COLO668 (cell line): Measurements from ENCODE around the gene DCHS2.

Source experiments
- DNase-seq: peaks from one replicate; lab custom pipeline; 2025; ENCODE audit not compliant: unreplicated experiment; lab: John Stamatoyannopoulos, UW

The DCHS2 gene

DNA sequence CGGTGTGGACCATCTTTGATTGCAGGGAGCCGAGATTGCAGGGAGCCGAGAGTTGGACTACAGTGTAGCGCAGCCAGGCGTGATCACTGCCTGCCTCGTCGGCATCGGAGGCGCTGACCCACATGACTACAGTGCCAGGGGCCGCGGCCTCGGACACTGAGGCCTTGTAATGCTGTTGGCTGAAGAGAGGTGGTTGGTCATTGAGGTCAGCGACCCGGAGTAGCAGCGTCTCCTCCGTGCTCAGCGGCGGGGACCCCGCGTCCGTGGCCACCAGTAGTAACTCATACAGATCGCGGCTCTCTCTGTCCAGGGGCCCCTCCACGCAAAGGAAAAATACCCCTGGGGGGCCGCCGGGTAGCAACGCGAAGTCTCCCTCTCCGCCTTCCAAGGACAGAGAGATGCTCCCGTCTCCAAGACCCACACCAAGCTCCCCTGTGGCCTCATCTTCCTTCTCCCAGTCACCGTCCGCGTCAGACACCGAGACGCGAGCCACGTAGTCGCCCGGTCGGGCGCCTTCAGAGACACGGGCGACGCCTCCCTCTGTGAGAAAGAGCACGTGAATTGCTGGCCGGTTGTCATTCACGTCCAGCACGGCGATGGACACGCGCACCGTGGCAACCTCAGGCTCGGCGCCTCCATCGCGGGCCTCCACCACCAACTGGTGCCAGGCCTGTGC is 1.9 kb downstream of the DCHS2 start:
- DNase-seq = no peak

DNA sequence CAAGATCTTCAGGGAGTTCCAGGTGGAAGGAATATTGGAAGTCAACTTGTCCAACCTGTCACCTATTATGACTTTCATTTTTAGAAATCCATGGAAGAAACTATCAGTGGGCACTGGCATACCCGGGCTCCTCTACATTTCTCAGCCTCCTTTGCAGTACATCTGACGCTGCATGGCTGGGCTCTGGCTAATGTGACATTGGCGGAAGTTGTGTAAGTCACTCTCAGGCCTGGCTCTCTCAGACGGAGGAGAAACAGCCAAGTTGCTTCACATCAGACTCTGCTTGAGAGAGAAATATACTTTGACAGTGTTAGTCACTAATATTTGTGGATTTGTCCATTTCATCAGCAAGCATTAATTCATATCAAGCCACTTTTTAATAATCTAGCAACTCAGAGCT is 4.5 kb downstream of the DCHS2 start:
- no peak for DNase-seq

DNA sequence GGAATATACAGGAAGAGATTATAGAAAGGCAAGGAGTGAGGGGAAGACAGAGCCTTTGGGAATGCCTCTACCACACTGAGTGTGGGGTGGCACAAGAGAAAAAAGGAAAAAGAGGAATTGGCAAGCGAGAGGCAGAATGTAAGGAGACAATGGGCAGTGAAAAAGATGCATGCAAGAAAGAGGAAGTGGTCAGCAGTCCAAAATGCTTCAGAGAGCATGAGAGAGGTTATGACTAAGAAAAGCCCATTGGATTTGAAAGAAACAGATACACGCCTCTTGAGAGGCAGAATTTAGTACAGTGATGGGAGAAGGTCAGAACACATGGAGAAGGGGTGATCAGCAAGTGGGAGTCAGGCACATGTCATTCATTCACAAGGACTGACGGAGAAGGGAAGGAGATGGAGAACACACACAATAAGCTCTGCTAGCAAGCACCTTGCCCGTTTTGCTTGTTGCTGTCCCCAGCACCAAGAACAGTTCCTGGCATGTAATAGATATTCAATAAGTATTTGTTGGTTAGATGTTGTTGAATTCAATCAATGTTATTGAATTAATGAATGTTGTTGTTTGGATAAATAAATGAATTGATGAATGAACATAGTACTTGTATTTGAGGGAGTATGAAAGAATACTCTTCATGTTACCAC is 6.3 kb downstream of the DCHS2 start:
- no peak for DNase-seq

DNA sequence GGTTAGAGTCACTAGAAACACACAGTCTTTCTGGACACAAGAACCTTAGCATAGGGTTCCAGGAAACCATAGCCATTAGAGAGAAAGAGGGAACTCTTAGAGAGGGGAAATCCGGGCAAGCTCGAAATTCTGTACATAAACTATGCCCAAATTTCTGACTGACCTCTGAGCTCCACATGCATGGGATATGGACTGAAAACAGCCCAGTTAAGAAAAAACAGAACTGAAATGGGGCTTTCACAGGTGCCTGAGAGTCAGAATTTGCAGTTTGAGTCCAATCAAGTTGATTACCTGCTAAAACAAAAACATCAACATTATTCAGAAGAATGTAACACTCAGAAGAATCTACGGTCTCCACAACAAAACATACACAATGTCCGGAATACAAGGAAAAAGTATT is 13.1 kb downstream of the DCHS2 start:
- DNase-seq = no peak

DNA sequence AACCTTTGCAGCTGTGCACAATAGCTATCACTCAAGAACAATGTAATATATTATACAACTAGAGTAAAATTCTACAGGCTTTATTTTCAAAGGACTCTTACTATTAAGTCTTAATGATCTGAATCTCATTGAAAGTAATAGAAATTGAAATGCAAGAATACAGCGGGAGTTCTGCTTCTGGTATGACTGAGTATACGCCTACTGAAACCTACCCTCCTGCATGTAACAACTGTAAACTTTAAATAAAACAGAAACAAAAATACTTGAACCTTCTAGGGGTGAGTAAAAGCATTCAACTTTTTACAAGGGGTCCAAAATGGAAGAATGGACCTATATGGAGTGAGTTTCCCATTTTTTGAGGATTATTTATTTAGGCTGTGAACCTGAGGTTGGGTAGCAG is 13.5 kb downstream of the DCHS2 start:
- no peak for DNase-seq

DNA sequence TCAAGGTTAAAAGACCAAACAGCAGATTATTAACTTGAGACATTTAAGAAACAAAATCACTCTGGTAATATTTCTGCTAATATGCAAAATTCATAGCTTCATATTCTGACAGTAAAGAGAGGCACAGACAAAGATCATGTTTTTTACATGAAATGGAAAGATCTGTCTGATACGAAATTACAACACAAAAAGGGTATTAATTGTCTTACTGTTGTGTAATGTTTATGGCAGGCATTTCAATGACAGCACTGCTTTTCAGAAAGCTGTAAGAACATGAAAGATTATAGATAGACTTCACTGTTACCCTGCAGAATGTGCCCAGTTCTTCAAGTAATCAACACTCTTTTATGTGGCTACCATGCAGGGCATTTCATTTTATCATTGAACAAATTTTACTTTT is 15.4 kb downstream of the DCHS2 start:
- no peak for DNase-seq

DNA sequence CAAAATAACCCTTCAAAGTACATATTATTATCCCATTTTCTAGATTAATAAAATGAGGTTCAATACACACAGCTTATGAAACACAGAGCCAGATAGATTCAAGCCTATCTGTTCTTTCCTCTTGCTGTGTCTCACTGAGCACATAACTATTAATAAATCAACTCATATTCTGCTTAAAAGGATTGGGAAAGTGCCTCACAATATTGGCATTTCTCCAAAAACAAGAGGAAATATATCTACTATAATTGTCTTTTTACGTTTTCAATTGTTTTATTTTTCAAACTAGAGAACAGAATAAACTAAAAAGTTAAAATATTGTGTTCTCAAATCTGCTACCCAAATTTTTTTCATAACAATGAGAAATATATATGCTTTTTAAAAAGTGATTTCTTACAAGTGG is 15.8 kb downstream of the DCHS2 start:
- DNase-seq = no peak

DNA sequence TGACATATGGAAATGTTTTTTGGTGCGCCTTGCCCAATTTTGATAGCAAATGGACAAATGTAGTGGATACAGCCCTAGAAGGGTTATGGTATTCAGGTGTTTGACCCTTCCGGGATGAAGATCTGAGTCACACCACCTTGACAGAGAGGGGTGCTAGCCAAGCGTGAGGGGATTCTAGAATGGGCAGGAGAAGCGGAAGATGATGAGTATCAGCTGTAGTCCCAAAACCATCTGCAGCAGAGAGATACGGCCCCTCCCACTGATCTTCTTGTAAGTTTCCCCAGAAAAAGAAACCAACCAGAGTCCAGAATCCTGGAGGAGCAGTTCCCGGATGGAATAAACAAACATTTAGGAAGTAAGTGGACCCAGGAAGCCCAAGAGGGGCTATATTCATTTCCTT is 18.1 kb downstream of the DCHS2 start:
- no peak for DNase-seq

- no peak for DNase-seq
These were observed 18.7 kb downstream of the DCHS2 start for GRCh38 chr4:154472858-154473257.

DNA sequence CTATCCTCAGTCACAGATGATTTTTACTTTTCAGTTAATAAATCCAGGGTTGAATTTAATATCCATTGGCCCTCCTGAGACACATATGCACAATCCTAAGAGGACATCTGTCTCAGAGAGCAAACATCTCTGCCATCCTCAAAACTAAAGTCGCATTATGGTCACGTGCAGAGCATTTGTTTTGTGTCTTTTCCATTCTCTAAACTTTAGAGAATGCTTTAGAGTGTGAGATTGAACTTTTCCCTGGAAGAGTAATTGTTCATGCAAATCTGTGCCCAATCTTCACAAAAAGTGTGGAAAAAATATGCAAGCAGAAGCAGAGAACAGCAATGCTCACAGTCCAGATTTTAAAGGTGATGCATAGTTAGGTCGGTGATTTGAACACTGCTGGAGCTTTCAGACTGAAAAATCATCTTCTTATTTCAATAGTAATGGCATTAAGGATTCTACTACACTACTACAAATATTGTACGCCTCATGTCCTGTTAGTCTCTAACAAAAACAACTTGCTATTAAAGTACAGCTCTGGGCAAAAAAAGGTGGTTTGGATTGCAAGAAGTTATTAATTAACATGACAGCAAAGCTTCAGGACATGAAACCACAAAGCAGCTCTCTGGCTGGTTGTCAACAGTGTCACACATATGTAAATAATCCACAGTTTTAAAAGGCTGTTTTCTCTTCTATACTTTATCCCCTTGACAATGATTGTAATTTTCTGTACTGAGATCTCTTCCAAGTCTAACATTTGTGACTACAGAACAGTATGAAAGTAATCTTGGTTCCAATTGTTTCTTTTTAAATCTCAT is 19.9 kb downstream of the DCHS2 start:
- DNase-seq = peak; percentile 12

DNA sequence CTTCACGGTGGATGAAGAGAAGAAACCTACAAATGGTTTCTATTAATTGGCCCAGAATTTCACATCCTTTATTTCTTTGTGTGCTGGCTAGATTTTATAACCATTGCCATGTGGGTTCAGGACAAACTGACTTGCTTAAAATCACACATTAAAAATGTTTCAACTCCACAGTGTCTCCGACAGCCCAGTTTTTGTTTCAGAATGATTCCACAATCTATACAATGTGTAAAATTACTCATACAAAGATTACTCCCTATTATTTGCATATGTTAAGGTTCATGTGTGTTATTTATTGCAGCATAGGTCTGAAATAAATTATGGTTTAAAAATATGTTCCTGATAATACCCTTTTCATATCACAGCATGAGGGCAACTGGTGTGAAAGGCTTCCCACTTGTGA is 20.6 kb downstream of the DCHS2 start:
- DNase-seq = no peak

DNA sequence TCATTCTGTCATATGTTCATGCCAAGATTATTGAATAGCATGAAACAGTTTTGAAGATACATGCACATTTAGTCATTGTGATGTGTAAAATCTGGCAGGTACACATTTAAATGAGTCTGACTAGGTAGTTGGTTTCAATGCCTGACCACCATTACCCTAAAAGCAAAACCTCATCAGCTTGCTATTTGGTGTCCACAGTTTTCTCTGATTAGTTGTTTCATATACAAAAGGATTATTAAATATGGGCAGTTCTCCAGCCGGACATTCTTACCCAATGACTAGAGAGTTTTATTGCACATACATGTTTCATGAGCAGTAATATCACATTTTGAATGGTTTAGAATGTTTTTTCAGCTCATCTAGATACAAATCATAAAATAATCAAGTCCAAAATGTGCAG is 23.7 kb downstream of the DCHS2 start:
- no peak for DNase-seq

DNA sequence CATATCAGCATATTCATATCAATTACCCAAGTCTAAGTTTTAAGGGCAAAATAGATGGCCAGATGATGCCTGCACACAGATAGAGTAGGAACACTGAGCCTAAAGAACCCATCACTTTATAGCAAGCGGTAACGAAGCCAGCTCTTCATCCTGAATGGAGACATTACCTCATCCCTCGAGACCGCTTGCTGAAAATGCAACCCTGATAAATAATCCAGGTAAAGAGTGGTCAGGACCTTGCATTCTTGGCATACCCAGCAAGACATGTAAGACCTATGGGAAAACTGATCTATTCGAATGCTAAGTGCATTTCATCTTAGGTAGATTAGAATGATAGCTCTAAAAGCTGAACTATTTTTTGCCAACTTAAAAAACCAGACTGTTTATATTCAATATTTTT is 25.3 kb downstream of the DCHS2 start:
- no peak for DNase-seq

DNA sequence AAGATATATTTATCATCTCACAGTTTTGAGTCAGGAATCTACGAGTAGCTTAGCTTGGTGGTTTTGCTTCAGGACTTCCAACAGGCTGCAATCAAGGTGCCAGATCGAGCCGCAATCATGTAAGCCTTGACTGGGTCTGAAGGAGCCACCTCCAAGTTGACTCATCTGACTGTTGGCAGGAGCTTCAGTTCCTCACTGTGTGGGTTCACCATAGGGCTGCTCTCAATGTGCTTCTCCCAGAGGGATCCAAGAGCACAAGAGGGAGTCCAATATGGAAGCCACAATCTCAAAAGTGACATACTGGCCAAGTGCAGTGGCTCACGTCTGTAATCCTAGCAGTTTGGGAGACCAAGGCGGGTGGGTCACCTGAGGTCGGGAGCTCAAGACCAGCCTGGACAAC is 26.5 kb downstream of the DCHS2 start:
- DNase-seq = no peak

DNA sequence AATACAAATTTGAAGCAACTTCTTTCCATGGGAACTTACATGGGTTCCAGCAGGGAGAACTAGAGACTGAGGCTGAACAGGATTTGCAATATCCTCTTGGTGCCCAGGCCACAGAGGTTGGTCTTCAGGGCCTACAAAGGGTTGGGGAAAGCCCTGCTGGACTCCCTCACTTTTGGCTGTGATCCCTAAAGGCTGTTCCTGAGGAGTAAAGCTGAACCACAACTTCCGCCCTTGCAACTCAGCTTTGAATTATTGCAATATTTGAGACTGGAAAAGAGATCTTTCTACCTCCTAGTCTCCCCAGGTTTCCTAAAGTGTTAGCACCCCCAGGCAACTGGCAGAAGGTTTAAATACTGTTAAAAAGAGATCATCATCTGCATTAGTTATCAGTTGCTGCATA is 26.9 kb downstream of the DCHS2 start:
- DNase-seq = no peak

GRCh38 chr4:154462081-154462810 is 29.4 kb downstream of the DCHS2 start:
- DNase-seq = no peak

DNA sequence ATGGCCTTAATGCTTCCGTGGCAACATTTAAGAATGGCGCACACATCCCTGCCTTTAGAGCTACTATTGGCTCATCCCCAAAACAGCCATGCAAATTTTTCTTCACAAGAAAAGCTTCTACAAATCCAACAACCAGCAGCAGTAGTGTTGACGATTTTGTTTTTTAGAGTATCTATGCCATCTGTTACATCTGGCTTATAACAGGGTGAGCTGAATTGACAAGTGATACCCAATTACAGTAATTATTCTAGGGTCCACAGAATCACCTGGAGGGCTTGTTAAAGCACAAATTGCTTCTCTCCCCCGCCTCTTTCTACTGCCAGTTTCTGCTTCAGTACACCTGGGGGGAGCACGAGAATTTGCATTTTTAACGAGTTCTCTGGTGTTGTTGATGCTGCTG is 34.1 kb downstream of the DCHS2 start:
- no peak for DNase-seq

DNA sequence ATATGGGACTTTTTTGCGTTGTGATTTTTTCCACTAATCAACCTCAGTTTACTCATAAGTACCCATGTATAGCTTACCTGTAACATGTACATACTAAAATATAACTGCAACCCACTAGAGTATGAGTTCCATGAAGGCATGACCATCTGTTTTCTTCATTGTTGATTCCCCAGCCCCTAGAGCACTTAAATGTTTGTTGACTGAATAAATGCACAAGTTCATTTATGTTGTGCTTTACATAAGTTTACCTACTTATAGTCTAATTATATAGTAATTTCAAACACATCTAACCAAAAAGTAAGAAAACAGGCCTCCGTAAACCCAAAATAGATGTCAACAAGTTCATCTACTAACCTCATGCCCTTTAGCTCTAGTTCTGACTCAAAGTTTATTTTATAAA is 34.7 kb downstream of the DCHS2 start:
- DNase-seq = no peak

- no peak for DNase-seq
These were observed 35.4 kb downstream of the DCHS2 start for GRCh38 chr4:154456240-154456639.

- no peak for DNase-seq
These were observed 36.5 kb downstream of the DCHS2 start for GRCh38 chr4:154455111-154455510.

DNA sequence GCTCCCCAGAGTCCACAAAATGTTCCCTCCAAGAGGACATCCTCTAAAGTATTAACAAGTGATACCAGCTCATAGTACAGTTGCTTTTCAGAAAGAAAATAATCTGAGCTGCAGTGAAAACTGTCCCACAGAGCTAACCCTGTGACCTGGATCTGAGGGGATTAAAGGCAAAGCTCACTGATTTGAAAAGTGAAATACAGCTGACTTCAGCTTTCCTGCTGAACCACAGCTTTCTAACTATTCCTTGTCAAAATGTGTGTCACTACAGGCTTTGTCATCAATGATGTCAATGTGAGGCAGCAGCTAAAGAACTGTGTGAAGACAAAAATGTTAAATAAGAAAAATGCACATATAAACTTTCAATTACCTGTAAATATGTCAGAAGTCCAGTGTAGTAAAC is 36.9 kb downstream of the DCHS2 start:
- DNase-seq = no peak
